ENCODE results near the gene ZNF862. TPM values are rescaled to one million over a fixed set of nuclear protein-coding genes. Genes with fewer than 3 reads are reported as not detected.

ZNF862 gene
- total and polyA plus RNA-seq, 2 experiments from 2014 or later, result 0.94 to 2.3 TPM

GRCh38 chr7:149839933-149840332 is 1.8 kb downstream of the ZNF862 start (continued):
- TF ChIP-seq ZNF462 (CRISPR knock-in tag; IDR thresholded peaks at IDR 0.05) (no peak), CREB1 (CRISPR knock-in tag; IDR thresholded peaks at IDR 0.05; ENCODE audit: low read depth) (no peak), POLR2AphosphoS5 (IDR thresholded peaks at IDR 0.05; ENCODE audit: low read depth) (no peak), ZNF331 (CRISPR knock-in tag; IDR thresholded peaks at IDR 0.05; ENCODE audit: low read depth) (no peak), JUNB (IDR thresholded peaks at IDR 0.05; ENCODE audit: unreplicated experiment) (no peak)

- peaks cover 10% of the 10 kb centered on the region; the same call in 1 of the 2 replicates for H3F3A ChIP-seq (replicated peaks; ENCODE audit: low read depth)
- no peaks in the 10 kb centered on the region for H3K36me3 ChIP-seq (ENCODE audit: insufficient read depth)
- Mint-ChIP-seq H3K27ac (no peak overlapping the region), H3K36me3 (ENCODE audit: low read depth) (no peaks in the 10 kb centered on the region), H3K4me3 (no peak overlapping the region), H3K27me3 (ENCODE audit: insufficient read depth, low read depth, poor library complexity) (no peaks in the 10 kb centered on the region), H3K4me1 (peaks cover 9% of the 10 kb centered on the region), H3K9me3 (no peaks in the 10 kb centered on the region)
- H3K79me2 ChIP-seq (replicated peaks; ENCODE audit: insufficient read depth), result no peaks in the 10 kb centered on the region
- ATAC-seq, result no peak
- no peak overlapping the region for H2AFZ ChIP-seq
- peaks cover 24% of the 10 kb centered on the region for H3K27me3 ChIP-seq (ENCODE audit: insufficient read depth)
- no peaks in the 10 kb centered on the region; the same call in 1 of the 2 replicates for H3K4me1 ChIP-seq (ENCODE audit: insufficient read depth)
- H3K4me3 ChIP-seq, result no peak overlapping the region
- H3K27ac ChIP-seq (ENCODE audit: low read depth), result no peak overlapping the region
- H3K9me2 ChIP-seq (ENCODE audit: insufficient read depth), result no peaks in the 10 kb centered on the region
- peaks cover 4% of the 10 kb centered on the region; the same call in 1 of the 2 replicates for H4K20me1 ChIP-seq (replicated peaks; ENCODE audit: insufficient read depth)
- DNase-seq (ENCODE audit: low spot score), result no peak
- H3K4me2 ChIP-seq, result no peak overlapping the region
- TF ChIP-seq CTCF (conservative IDR thresholded peaks at IDR 0.05; ENCODE audit: low read depth in 2 of 2), result no peak
- TF ChIP-seq, protein P1, sequence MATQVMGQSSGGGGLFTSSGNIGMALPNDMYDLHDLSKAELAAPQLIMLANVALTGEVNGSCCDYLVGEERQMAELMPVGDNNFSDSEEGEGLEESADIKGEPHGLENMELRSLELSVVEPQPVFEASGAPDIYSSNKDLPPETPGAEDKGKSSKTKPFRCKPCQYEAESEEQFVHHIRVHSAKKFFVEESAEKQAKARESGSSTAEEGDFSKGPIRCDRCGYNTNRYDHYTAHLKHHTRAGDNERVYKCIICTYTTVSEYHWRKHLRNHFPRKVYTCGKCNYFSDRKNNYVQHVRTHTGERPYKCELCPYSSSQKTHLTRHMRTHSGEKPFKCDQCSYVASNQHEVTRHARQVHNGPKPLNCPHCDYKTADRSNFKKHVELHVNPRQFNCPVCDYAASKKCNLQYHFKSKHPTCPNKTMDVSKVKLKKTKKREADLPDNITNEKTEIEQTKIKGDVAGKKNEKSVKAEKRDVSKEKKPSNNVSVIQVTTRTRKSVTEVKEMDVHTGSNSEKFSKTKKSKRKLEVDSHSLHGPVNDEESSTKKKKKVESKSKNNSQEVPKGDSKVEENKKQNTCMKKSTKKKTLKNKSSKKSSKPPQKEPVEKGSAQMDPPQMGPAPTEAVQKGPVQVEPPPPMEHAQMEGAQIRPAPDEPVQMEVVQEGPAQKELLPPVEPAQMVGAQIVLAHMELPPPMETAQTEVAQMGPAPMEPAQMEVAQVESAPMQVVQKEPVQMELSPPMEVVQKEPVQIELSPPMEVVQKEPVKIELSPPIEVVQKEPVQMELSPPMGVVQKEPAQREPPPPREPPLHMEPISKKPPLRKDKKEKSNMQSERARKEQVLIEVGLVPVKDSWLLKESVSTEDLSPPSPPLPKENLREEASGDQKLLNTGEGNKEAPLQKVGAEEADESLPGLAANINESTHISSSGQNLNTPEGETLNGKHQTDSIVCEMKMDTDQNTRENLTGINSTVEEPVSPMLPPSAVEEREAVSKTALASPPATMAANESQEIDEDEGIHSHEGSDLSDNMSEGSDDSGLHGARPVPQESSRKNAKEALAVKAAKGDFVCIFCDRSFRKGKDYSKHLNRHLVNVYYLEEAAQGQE (IDR thresholded peaks at IDR 0.05; ENCODE audit: unreplicated experiment), result no peak
- TF ChIP-seq POLR2AphosphoS5 (IDR thresholded peaks at IDR 0.05; ENCODE audit: low read depth), result no peak
- TF ChIP-seq NANOG (IDR thresholded peaks at IDR 0.05; ENCODE audit: borderline replicate concordance), result no peak
- TF ChIP-seq EZH2 (IDR thresholded peaks at IDR 0.05; ENCODE audit: low read depth, unreplicated experiment), result no peak
- no peak for TF ChIP-seq ETS1 (IDR thresholded peaks at IDR 0.05)
These were observed 5.4 kb downstream of the ZNF862 start for GRCh38 chr7:149843566-149843965.
